HCT116 (cell line): ENCODE measurements around the gene CENPU. TPM values are rescaled to one million over a fixed set of nuclear protein-coding genes. Genes with fewer than 3 reads are reported as not detected.

Experiments
- ATAC-seq: fragments of 200-7000 bp; cut with Tn5 transposase; 2 replicates; pipeline ENCODE4 v1.9.1; 2020; ENCODE audit warnings: mild to moderate bottlenecking, moderate library complexity
- BruUV-seq: library from RNA; stranded (reverse); fragments of 400-500 nt; replicated peaks from 2 replicates; lab custom pipeline; 2021; lab: Mats Ljungman, UMichigan
- CTCF ChIA-PET: fragments of 300-600 bp; sonication (Branson Sonifier 250); formaldehyde crosslinking; loops from one replicate; lab custom pipeline; 2021; ENCODE audit warnings: antibody characterized with exemption; lab: Charles Lee
- POLR2A ChIA-PET: fragments of 300-600, 350-600 bp; sonication (Branson Sonifier 250); formaldehyde crosslinking; loops from one replicate; lab custom pipeline; 2021; ENCODE audit warnings: antibody characterized with exemption; lab: Charles Lee
- RAD21 ChIA-PET, 2 experiments: fragments of 300-600 bp; sonication (Branson Sonifier 250); formaldehyde crosslinking; loops; one replicate each; lab custom pipeline; 2023; ENCODE audit warnings: low total read pairs in 2 of 2; ENCODE audit not compliant: uncharacterized antibody in 2 of 2, unreplicated experiment in 2 of 2, low non-redundant PET in 1 of 2; lab: Charles Lee
- DNase-seq: peaks from one replicate; pipeline ENCODE4 v3.0.0-alpha.2; 2010; ENCODE audit warnings: low read depth, low spot score
- H2AFZ ChIP-seq: fragments of 200-600 bp; shearing (Covaris generic), sonication (generic); 2 replicates; pipeline ENCODE4 v1.6.1; 2017; ENCODE audit warnings: low read depth, mixed run types, mixed read lengths, antibody characterized with exemption, low read length; ENCODE audit not compliant: poor library complexity, severe bottlenecking
- H3K27ac ChIP-seq: 2 replicates; pipeline ENCODE4 v1.5.1; 2012; ENCODE audit warnings: low read depth, low read length
- H3K27me3 ChIP-seq: fragments of 200-600 bp; sonication (generic); 2 replicates; pipeline ENCODE4 v1.6.1; 2016; ENCODE audit warnings: mixed run types, low read length, mixed read lengths; ENCODE audit not compliant: insufficient read depth
- H3K36me3 ChIP-seq, 2 experiments: fragments of 200-500 bp in 1 of 2; fragments of 200-600 bp in 1 of 2; sonication (Bioruptor generic) in 1 of 2; sonication (generic) in 1 of 2; 2 replicates each; pipeline versions ENCODE4 v1.5.1 to v1.6.1; 2014 to 2016; ENCODE audit warnings: low read length in 2 of 2, inconsistent platforms in 1 of 2, mixed read lengths in 1 of 2, mixed run types in 1 of 2; ENCODE audit not compliant: insufficient read depth in 2 of 2, control insufficient read depth in 1 of 2
- H3K4me1 ChIP-seq, 2 experiments: fragments of 200-600 bp in 1 of 2; sonication (generic) in 1 of 2; 2 replicates each; pipeline versions ENCODE4 v1.5.1 to v1.6.1; 2012 to 2017; ENCODE audit warnings: low read length in 2 of 2, inconsistent platforms in 1 of 2, mild to moderate bottlenecking in 1 of 2, mixed read lengths in 1 of 2, mixed run types in 1 of 2, moderate library complexity in 1 of 2; ENCODE audit not compliant: insufficient read depth in 2 of 2, control insufficient read depth in 1 of 2
- H3K4me2 ChIP-seq: fragments of 200-600 bp; sonication (generic); 2 replicates; pipeline ENCODE4 v1.6.1; 2017; ENCODE audit warnings: mixed run types, low read length, mixed read lengths
- H3K4me3 ChIP-seq, 2 experiments: fragments of 200-600 bp in 1 of 2; sonication (generic) in 1 of 2; replicated peaks in 1 of 2; 2 replicates each; pipeline ENCODE4 v1.5.1; 2011 to 2016; ENCODE audit warnings: low read length in 2 of 2, control low read depth in 1 of 2, low read depth in 1 of 2, mild to moderate bottlenecking in 1 of 2, mixed read lengths in 1 of 2, mixed run types in 1 of 2
- H3K79me2 ChIP-seq: fragments of 200-600 bp; sonication (generic); 2 replicates; pipeline ENCODE4 v1.6.1; 2017; ENCODE audit warnings: mild to moderate bottlenecking, mixed run types, low read length, moderate library complexity, mixed read lengths; ENCODE audit not compliant: insufficient read depth
- H3K9ac ChIP-seq: fragments of 200-600 bp; sonication (generic); 2 replicates; pipeline ENCODE4 v1.6.1; 2016; ENCODE audit warnings: low read length, mixed read lengths
- H3K9me2 ChIP-seq: fragments of 200-600 bp; sonication (generic), shearing (Covaris generic); 2 replicates; pipeline ENCODE4 v1.6.1; 2017; ENCODE audit warnings: mixed run types, mild to moderate bottlenecking, moderate library complexity; ENCODE audit not compliant: insufficient read depth
- H3K9me3 ChIP-seq, 2 experiments: fragments of 200-500 bp in 1 of 2; fragments of 200-600 bp in 1 of 2; sonication (Bioruptor generic) in 1 of 2; sonication (generic) in 1 of 2; 2 replicates each; pipeline ENCODE4 v1.6.1; 2014 to 2017; ENCODE audit warnings: low read length in 2 of 2, mixed read lengths in 2 of 2, inconsistent platforms in 1 of 2, low read depth in 1 of 2, mild to moderate bottlenecking in 1 of 2, mixed run types in 1 of 2, moderate library complexity in 1 of 2; ENCODE audit not compliant: control insufficient read depth in 1 of 2, insufficient read depth in 1 of 2
- H4K20me1 ChIP-seq: fragments of 200-600 bp; sonication (generic), shearing (Covaris generic); 2 replicates; pipeline ENCODE4 v1.6.1; 2017; ENCODE audit warnings: mixed run types, mild to moderate bottlenecking, moderate library complexity; ENCODE audit not compliant: insufficient read depth
- CEBPB ChIP-seq: IDR thresholded peaks from 2 replicates; pipeline ENCODE4 v1.6.1; 2012; ENCODE audit warnings: low read depth
- CTCF ChIP-seq, 3 experiments: fragments of 200-600 bp in 1 of 3; sonication (generic) in 1 of 3; IDR thresholded peaks in 2 of 3; conservative IDR thresholded peaks in 1 of 3; 2 replicates each; pipeline ENCODE4 v1.5.1; 2012 to 2017; ENCODE audit warnings: low read depth in 2 of 3, low read length in 2 of 3, antibody characterized with exemption in 1 of 3, borderline replicate concordance in 1 of 3, control low read depth in 1 of 3, mild to moderate bottlenecking in 1 of 3, mixed read lengths in 1 of 3, mixed run types in 1 of 3, moderate library complexity in 1 of 3; ENCODE audit not compliant: insufficient read depth in 1 of 3
- EGR1 ChIP-seq: IDR thresholded peaks from 2 replicates; pipeline ENCODE4 v1.6.1; 2012; ENCODE audit warnings: low read depth
- ELF1 ChIP-seq: IDR thresholded peaks from 2 replicates; pipeline ENCODE4 v1.6.1; 2012; ENCODE audit warnings: low read depth, borderline replicate concordance
- EZH2 ChIP-seq: fragments of 200-600 bp; sonication (generic); IDR thresholded peaks from 2 replicates; pipeline ENCODE4 v1.6.1; 2017; ENCODE audit warnings: antibody characterized with exemption, mixed run types
- EZH2phosphoT487 ChIP-seq: fragments of 200-600 bp; IDR thresholded peaks from 2 replicates; pipeline ENCODE4 v1.6.1; 2018; ENCODE audit warnings: antibody characterized with exemption, borderline replicate concordance
- FOSL1 ChIP-seq: IDR thresholded peaks from 2 replicates; pipeline ENCODE4 v1.6.1; 2012; ENCODE audit warnings: low read depth
- JUND ChIP-seq: IDR thresholded peaks from 2 replicates; pipeline ENCODE4 v1.6.1; 2012
- POLR2A ChIP-seq: IDR thresholded peaks from 2 replicates; pipeline ENCODE4 v1.7.0; 2011; ENCODE audit warnings: borderline replicate concordance; ENCODE audit not compliant: insufficient read depth, insufficient read length; ENCODE audit errors: extremely low read depth
- POLR2AphosphoS5 ChIP-seq: IDR thresholded peaks from 2 replicates; pipeline ENCODE4 v1.6.1; 2011; ENCODE audit warnings: mild to moderate bottlenecking, low read depth, low read length, moderate library complexity
- RAD21 ChIP-seq: IDR thresholded peaks from 2 replicates; pipeline ENCODE4 v1.6.1; 2012; ENCODE audit warnings: low read depth, mild to moderate bottlenecking
- SIN3A ChIP-seq: IDR thresholded peaks from 2 replicates; pipeline ENCODE4 v1.6.1; 2012; ENCODE audit warnings: low read depth
- SP1 ChIP-seq: IDR thresholded peaks from 2 replicates; pipeline ENCODE4 v1.6.1; 2012; ENCODE audit warnings: low read depth
- SRF ChIP-seq: IDR thresholded peaks from 2 replicates; pipeline ENCODE4 v1.6.1; 2012; ENCODE audit warnings: low read depth
- TCF7L2 ChIP-seq: IDR thresholded peaks from 2 replicates; pipeline ENCODE4 v1.7.0; 2011; ENCODE audit warnings: borderline replicate concordance, inconsistent platforms; ENCODE audit not compliant: insufficient read depth, insufficient read length; ENCODE audit errors: extremely low read depth
- ZFX ChIP-seq: fragments of 450-650 bp; IDR thresholded peaks from 2 replicates; pipeline ENCODE4 v1.6.1; 2017
- ZNF274 ChIP-seq: fragments of 200-500 bp; sonication (Bioruptor generic); IDR thresholded peaks from 2 replicates; pipeline ENCODE4 v1.6.1; 2014; ENCODE audit warnings: mild to moderate bottlenecking, low read depth, low read length, inconsistent platforms
- intact Hi-C: fragments of 100-400 bp; cut with micrococcal nuclease; formaldehyde crosslinking; loops from 2 replicates; pipeline ENCODE4 v1.10.0; 2022
- total RNA-seq: library from RNA; stranded (reverse); gene quantifications from one replicate; pipeline ENCODE4 v1.2.1, GENCODE V29; 2021; ENCODE audit not compliant: unreplicated experiment
- TF ChIP-seq, protein P1 (sequence below): IDR thresholded peaks from 2 replicates; pipeline ENCODE4 v1.6.1; 2012
- TF ChIP-seq, protein P2 (sequence below): IDR thresholded peaks from 2 replicates; pipeline ENCODE4 v1.6.1; 2012

The CENPU gene
- total RNA-seq, 1 experiment from 2014 or later: 28.2 TPM

- no peak for DNase-seq
- CTCF ChIA-PET: no interaction called here
These were observed 69.3 kb downstream of the CENPU start for GRCh38 chr4:184664445-184665210.

More at GRCh38 chr4:184664445-184665210, 69.3 kb downstream of the CENPU start:
- Histone ChIP-seq H3K27me3 (no peaks in the 10 kb centered on the region), H3K4me2 (no peak overlapping the region), H4K20me1 (no peaks in the 10 kb centered on the region), H3K9me3 (no peaks in the 10 kb centered on the region), H3K36me3 (no peaks in the 10 kb centered on the region), H3K4me3 (no peak overlapping the region), H3K9ac (no peak overlapping the region), H3K9me2 (no peaks in the 10 kb centered on the region), H2AFZ (no peak overlapping the region), H3K4me1 (no peaks in the 10 kb centered on the region), H3K27ac (no peak overlapping the region), H3K79me2 (no peaks in the 10 kb centered on the region)
- ChIA-PET POLR2A (interaction anchor here (1.8 kb wide), 1 partner anchor 15 kb away, joined by 6 read pairs; the partner anchor contains the start of genes CASP3 and PRIMPOL), RAD21 (no interaction called here)
- peak; percentile 83 for ATAC-seq
- intact Hi-C loops: no loop called here
- TF ChIP-seq SIN3A (no peak), EGR1 (no peak), ZFX (no peak), RAD21 (no peak), SRF (no peak), ELF1 (no peak), SP1 (no peak), EZH2phosphoT487 (no peak), CEBPB (no peak), CTCF (IDR thresholded peaks at IDR 0.05 in 2 of 3, conservative IDR thresholded peaks at IDR 0.05 in 1 of 3; ENCODE audit: borderline replicate concordance in 1 of 3, insufficient read depth in 1 of 3, low read depth in 2 of 3, low read length in 2 of 3) (no peak), JUND (no peak), EZH2 (no peak), POLR2A (no peak), POLR2AphosphoS5 (no peak), FOSL1 (no peak), TCF7L2 (no peak), ZNF274 (no peak)
- TF ChIP-seq, protein P1, sequence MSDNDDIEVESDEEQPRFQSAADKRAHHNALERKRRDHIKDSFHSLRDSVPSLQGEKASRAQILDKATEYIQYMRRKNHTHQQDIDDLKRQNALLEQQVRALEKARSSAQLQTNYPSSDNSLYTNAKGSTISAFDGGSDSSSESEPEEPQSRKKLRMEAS: no peak
- TF ChIP-seq, protein P2, sequence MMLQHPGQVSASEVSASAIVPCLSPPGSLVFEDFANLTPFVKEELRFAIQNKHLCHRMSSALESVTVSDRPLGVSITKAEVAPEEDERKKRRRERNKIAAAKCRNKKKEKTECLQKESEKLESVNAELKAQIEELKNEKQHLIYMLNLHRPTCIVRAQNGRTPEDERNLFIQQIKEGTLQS: no peak
- no TSS peak for BruUV-seq
